Endothelial cell of umbilical vein (primary cell): ENCODE data around the gene HEPHL1. TPM values are rescaled to one million over a fixed set of nuclear protein-coding genes. Genes with fewer than 3 reads are reported as not detected.

Experiments
- BruUV-seq: library from RNA; stranded (reverse); fragments of 400-500 nt; replicated peaks from 2 replicates; lab custom pipeline; 2021; lab: Mats Ljungman, UMichigan
- CTCF ChIA-PET: fragments of 300-600, 350-600 bp; sonication (Branson Sonifier 250); formaldehyde crosslinking; loops from one replicate; lab custom pipeline; 2021; ENCODE audit warnings: antibody characterized with exemption, inconsistent platforms; lab: Charles Lee
- POLR2A ChIA-PET: fragments of 300-600, 350-600 bp; sonication (Branson Sonifier 250); formaldehyde crosslinking; loops from one replicate; lab custom pipeline; 2021; ENCODE audit warnings: antibody characterized with exemption, inconsistent platforms; lab: Charles Lee
- DNase-seq: peaks from one replicate; pipeline ENCODE4 v3.0.0-alpha.2; 2011; ENCODE audit warnings: low read depth, low spot score
- FAIRE-seq: peaks from 2 replicates; lab custom pipeline; 2011; peaks lifted over from hg19 to GRCh38; lab: Jason Lieb, UNC
- H2AFZ ChIP-seq: 2 replicates; pipeline ENCODE4 v1.6.0; 2012; ENCODE audit warnings: low read depth, low read length, control low read depth, inconsistent platforms
- H3K27ac ChIP-seq: 2 replicates; pipeline ENCODE4 v1.5.1; 2011; ENCODE audit warnings: low read depth, mild to moderate bottlenecking, control low read depth, low read length, moderate library complexity; ENCODE audit not compliant: insufficient read depth
- H3K27me3 ChIP-seq, 2 experiments: 2 replicates each; pipeline versions ENCODE4 v1.6.0 to v1.6.1; 2011; ENCODE audit warnings: low read length in 2 of 2, mixed read lengths in 1 of 2; ENCODE audit not compliant: control insufficient read depth in 2 of 2, insufficient read depth in 2 of 2
- H3K36me3 ChIP-seq, 2 experiments: 2 replicates in 1 of 2; 3 replicates in 1 of 2; pipeline ENCODE4 v1.5.1; 2011; ENCODE audit warnings: low read length in 2 of 2, mild to moderate bottlenecking in 1 of 2, moderate library complexity in 1 of 2; ENCODE audit not compliant: control insufficient read depth in 2 of 2, insufficient read depth in 2 of 2; ENCODE audit errors: extremely low read depth in 1 of 2
- H3K4me1 ChIP-seq: 3 replicates; pipeline ENCODE4 v1.5.1; 2011; ENCODE audit warnings: mild to moderate bottlenecking, low read length; ENCODE audit not compliant: control insufficient read depth, insufficient read depth; ENCODE audit errors: extremely low read depth
- H3K4me2 ChIP-seq: 2 replicates; pipeline ENCODE4 v1.6.1; 2011; ENCODE audit warnings: low read length, control low read depth, mixed read lengths; ENCODE audit not compliant: insufficient read depth
- H3K4me3 ChIP-seq, 3 experiments: fragments of 200-600 bp in 1 of 3; sonication (generic), shearing (Covaris generic) in 1 of 3; replicated peaks in 1 of 3; 2 replicates each; pipeline ENCODE4 v1.5.1; 2011 to 2016; ENCODE audit warnings: control low read depth in 3 of 3, low read length in 3 of 3, mild to moderate bottlenecking in 2 of 3, inconsistent platforms in 1 of 3, low read depth in 1 of 3, moderate library complexity in 1 of 3; ENCODE audit not compliant: insufficient read depth in 1 of 3
- H3K79me2 ChIP-seq: 2 replicates; pipeline ENCODE4 v1.6.0; 2012; ENCODE audit warnings: low read length, inconsistent platforms; ENCODE audit not compliant: control insufficient read depth, insufficient read depth
- H3K9ac ChIP-seq: replicated peaks from 2 replicates; pipeline ENCODE3; 2011; ENCODE audit warnings: low read length, control low read depth; ENCODE audit not compliant: insufficient read depth; ENCODE audit errors: extremely low read depth
- H3K9me1 ChIP-seq: replicated peaks from 3 replicates; pipeline ENCODE4 v1.6.0; 2011; ENCODE audit warnings: mild to moderate bottlenecking, low read length; ENCODE audit not compliant: control insufficient read depth, insufficient read depth; ENCODE audit errors: extremely low read depth
- H3K9me3 ChIP-seq: replicated peaks from 2 replicates; pipeline ENCODE4 v1.5.1; 2012; ENCODE audit warnings: low read length, inconsistent platforms; ENCODE audit not compliant: control insufficient read depth, insufficient read depth
- H4K20me1 ChIP-seq: replicated peaks from 2 replicates; pipeline ENCODE3; 2011; ENCODE audit warnings: mild to moderate bottlenecking, low read length; ENCODE audit not compliant: control insufficient read depth, insufficient read depth; ENCODE audit errors: extremely low read depth
- CTCF ChIP-seq, 2 donors: IDR thresholded peaks; 1 replicate in 1 of 2; 2 replicates in 1 of 2; pipeline ENCODE4 v1.5.1; 2011; ENCODE audit warnings: low read length in 2 of 2, mild to moderate bottlenecking in 2 of 2, moderate library complexity in 2 of 2, control low read depth in 1 of 2, inconsistent platforms in 1 of 2, low read depth in 1 of 2; ENCODE audit not compliant: insufficient read depth in 1 of 2; ENCODE audit errors: extremely low read depth in 1 of 2
- EZH2 ChIP-seq: IDR thresholded peaks from 2 replicates; pipeline ENCODE4 v1.6.1; 2012; ENCODE audit warnings: borderline replicate concordance, low read depth, mild to moderate bottlenecking, moderate library complexity, low read length, inconsistent platforms; ENCODE audit not compliant: severe bottlenecking
- FOS ChIP-seq: IDR thresholded peaks from 2 replicates; pipeline ENCODE4 v1.6.1; 2011; ENCODE audit warnings: mild to moderate bottlenecking, low read length, moderate library complexity, borderline replicate concordance; ENCODE audit not compliant: insufficient read depth
- GATA2 ChIP-seq: IDR thresholded peaks from 2 replicates; pipeline ENCODE4 v1.7.0; 2011; ENCODE audit warnings: low read depth, mild to moderate bottlenecking, moderate library complexity, mixed read lengths, low read length; ENCODE audit not compliant: insufficient read length, insufficient read depth
- JUN ChIP-seq: IDR thresholded peaks from 2 replicates; pipeline ENCODE4 v1.6.1; 2011; ENCODE audit warnings: borderline replicate concordance, low read depth; ENCODE audit not compliant: insufficient read length, insufficient read depth
- MAX ChIP-seq: IDR thresholded peaks from 2 replicates; pipeline ENCODE4 v1.6.1; 2011; ENCODE audit not compliant: insufficient read depth, insufficient read length
- MYC ChIP-seq: IDR thresholded peaks from one replicate; pipeline ENCODE4 v1.6.1; 2011; ENCODE audit warnings: mild to moderate bottlenecking, low read depth, low read length
- POLR2A ChIP-seq: IDR thresholded peaks from 2 replicates; pipeline ENCODE4 v1.6.1; 2012; ENCODE audit warnings: low read depth, mild to moderate bottlenecking, control low read depth, low read length
- POLR2AphosphoS5 ChIP-seq: IDR thresholded peaks from 2 replicates; pipeline ENCODE4 v1.6.1; 2012; ENCODE audit warnings: low read depth, mild to moderate bottlenecking, control low read depth, low read length, moderate library complexity; ENCODE audit not compliant: insufficient read depth
- dilution Hi-C: fragments of 300-500 bp; cut with MboI; formaldehyde crosslinking; loops from one replicate; pipeline ENCODE4 v1.15.0; 2019; ENCODE audit warnings: low sequenced_read_pairs; ENCODE audit not compliant: extremely low pct_ligation_motif_present
- intact Hi-C: fragments of 100-400 bp; cut with micrococcal nuclease; formaldehyde crosslinking; loops from one replicate; pipeline ENCODE4 v1.10.0; 2022
- polyA plus RNA-seq, 4 experiments: library from polyadenylated mRNA; depleted of rRNA in 3 of 4; stranded (reverse) in 3 of 4; unstranded in 1 of 4; fragments of >200 nt; gene quantifications; 2 replicates each; pipeline versions ENCODE4 v1.2.1 to v1.2.3, GENCODE V29; 2011 to 2012; ENCODE audit warnings: missing spikeins in 1 of 4
- total RNA-seq: library from RNA; stranded (reverse); gene quantifications from 2 replicates; pipeline ENCODE4 v1.2.3, GENCODE V29; 2021

HEPHL1 gene
- total and polyA plus RNA-seq, 2 donors (not counting 3 experiments of a cell fraction or from before 2014, with no cell fraction given) = not detected

GRCh38 chr11:94139416-94139815 lies 118.3 kb downstream of the HEPHL1 start:
- no TSS peak for BruUV-seq
- no peak overlapping the region for H2AFZ ChIP-seq
- H3K9me3 ChIP-seq = no peaks in the 10 kb centered on the region
- dilution Hi-C loops = no loop called here
- H3K4me3 ChIP-seq = no peak overlapping the region
- ChIA-PET CTCF (no interaction called here), POLR2A (no interaction called here)
- H3K4me1 ChIP-seq = peaks cover 48% of the 10 kb centered on the region
- no peaks in the 10 kb centered on the region for H3K36me3 ChIP-seq
- no peak overlapping the region for H3K9ac ChIP-seq
- peaks cover 68% of the 10 kb centered on the region for H3K79me2 ChIP-seq
- no peak overlapping the region for H3K4me2 ChIP-seq
- H3K9me1 ChIP-seq = no peaks in the 10 kb centered on the region
- no peak for FAIRE-seq
- no peak for TF ChIP-seq POLR2AphosphoS5
- TF ChIP-seq MYC = no peak
- no peak for TF ChIP-seq CTCF (IDR thresholded peaks at IDR 0.05; ENCODE audit: extremely low read depth in 1 of 2, insufficient read depth in 1 of 2, low read depth in 1 of 2, low read length in 2 of 2)
- TF ChIP-seq MAX = no peak
- no peak for TF ChIP-seq GATA2
- TF ChIP-seq EZH2 = no peak
- TF ChIP-seq POLR2A = no peak
- no peak for TF ChIP-seq FOS
- no peak for TF ChIP-seq JUN
- no peak for DNase-seq
- H4K20me1 ChIP-seq = no peaks in the 10 kb centered on the region
- H3K27ac ChIP-seq = no peak overlapping the region
- H3K27me3 ChIP-seq = no peaks in the 10 kb centered on the region
- intact Hi-C loops = loop anchor here (10.0 kb wide), 1 partner anchor 795 kb away; no protein-coding TSS in a partner anchor
